SK-N-SH (cell line): ENCODE measurements around the gene ADAMTSL1.

Experiments used
- EP300 ChIP-seq, 2 experiments: IDR thresholded peaks; 2 replicates each; pipeline versions ENCODE4 v1.4.0 to v1.6.1; 2012; ENCODE audit warnings: borderline replicate concordance in 1 of 2, low read depth in 1 of 2, low read length in 1 of 2
- FOXM1 ChIP-seq: IDR thresholded peaks from 2 replicates; pipeline ENCODE4 v1.4.0; 2012; ENCODE audit warnings: low read depth, mild to moderate bottlenecking
- MXI1 ChIP-seq: IDR thresholded peaks from 2 replicates; pipeline ENCODE4 v1.6.1; 2012; ENCODE audit warnings: mild to moderate bottlenecking, low read depth, low read length, improper control_type of control experiment
- RAD21 ChIP-seq: IDR thresholded peaks from 2 replicates; pipeline ENCODE4 v1.6.1; 2012; ENCODE audit warnings: mild to moderate bottlenecking, low read length
- REST ChIP-seq: IDR thresholded peaks from 2 replicates; pipeline ENCODE4 v1.6.1; 2012; ENCODE audit warnings: mild to moderate bottlenecking, low read depth, low read length, moderate library complexity
- RFX5 ChIP-seq: IDR thresholded peaks from 2 replicates; pipeline ENCODE4 v1.6.1; 2012; ENCODE audit warnings: mild to moderate bottlenecking, improper control_type of control experiment, low read length
- TF ChIP-seq, protein P1 (sequence below): fragments of 200-600 bp; sonication (generic); IDR thresholded peaks from 2 replicates; pipeline ENCODE4 v1.6.1; 2017; ENCODE audit warnings: antibody characterized with exemption, mild to moderate bottlenecking, moderate library complexity
- TF ChIP-seq, protein P2 (sequence below): IDR thresholded peaks from 2 replicates; pipeline ENCODE4 v1.4.0; 2012; ENCODE audit warnings: low read depth
- TF ChIP-seq, protein P3 (sequence below): fragments of 150-350 bp; IDR thresholded peaks from 2 replicates; pipeline ENCODE4 v1.6.1; 2017; ENCODE audit warnings: antibody characterized with exemption, low read length, low read depth, borderline replicate concordance

GRCh38 chr9:18811171-18811570, 337.2 kb downstream of the ADAMTSL1 start:
- TF ChIP-seq RFX5, result no peak
- TF ChIP-seq, protein P1, sequence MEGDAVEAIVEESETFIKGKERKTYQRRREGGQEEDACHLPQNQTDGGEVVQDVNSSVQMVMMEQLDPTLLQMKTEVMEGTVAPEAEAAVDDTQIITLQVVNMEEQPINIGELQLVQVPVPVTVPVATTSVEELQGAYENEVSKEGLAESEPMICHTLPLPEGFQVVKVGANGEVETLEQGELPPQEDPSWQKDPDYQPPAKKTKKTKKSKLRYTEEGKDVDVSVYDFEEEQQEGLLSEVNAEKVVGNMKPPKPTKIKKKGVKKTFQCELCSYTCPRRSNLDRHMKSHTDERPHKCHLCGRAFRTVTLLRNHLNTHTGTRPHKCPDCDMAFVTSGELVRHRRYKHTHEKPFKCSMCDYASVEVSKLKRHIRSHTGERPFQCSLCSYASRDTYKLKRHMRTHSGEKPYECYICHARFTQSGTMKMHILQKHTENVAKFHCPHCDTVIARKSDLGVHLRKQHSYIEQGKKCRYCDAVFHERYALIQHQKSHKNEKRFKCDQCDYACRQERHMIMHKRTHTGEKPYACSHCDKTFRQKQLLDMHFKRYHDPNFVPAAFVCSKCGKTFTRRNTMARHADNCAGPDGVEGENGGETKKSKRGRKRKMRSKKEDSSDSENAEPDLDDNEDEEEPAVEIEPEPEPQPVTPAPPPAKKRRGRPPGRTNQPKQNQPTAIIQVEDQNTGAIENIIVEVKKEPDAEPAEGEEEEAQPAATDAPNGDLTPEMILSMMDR, result no peak
- TF ChIP-seq, protein P2, sequence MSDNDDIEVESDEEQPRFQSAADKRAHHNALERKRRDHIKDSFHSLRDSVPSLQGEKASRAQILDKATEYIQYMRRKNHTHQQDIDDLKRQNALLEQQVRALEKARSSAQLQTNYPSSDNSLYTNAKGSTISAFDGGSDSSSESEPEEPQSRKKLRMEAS, result no peak
- TF ChIP-seq RAD21, result no peak
- no peak for TF ChIP-seq FOXM1
- TF ChIP-seq MXI1, result no peak
- TF ChIP-seq EP300 (IDR thresholded peaks at IDR 0.05; ENCODE audit: borderline replicate concordance in 1 of 2, low read depth in 1 of 2, low read length in 1 of 2), result no peak
- TF ChIP-seq, protein P3, sequence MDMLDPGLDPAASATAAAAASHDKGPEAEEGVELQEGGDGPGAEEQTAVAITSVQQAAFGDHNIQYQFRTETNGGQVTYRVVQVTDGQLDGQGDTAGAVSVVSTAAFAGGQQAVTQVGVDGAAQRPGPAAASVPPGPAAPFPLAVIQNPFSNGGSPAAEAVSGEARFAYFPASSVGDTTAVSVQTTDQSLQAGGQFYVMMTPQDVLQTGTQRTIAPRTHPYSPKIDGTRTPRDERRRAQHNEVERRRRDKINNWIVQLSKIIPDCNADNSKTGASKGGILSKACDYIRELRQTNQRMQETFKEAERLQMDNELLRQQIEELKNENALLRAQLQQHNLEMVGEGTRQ, result no peak
- TF ChIP-seq REST, result no peak
